HT-29 (cell line): ENCODE data around the gene GLDN. TPM values are rescaled to one million over a fixed set of nuclear protein-coding genes. Genes with fewer than 3 reads are reported as not detected.
A peak's percentile ranks its signal among the peaks of the same experiment; 100 is the strongest.
"Not testable (repeated sequence)": the region's sequence is repeated elsewhere in the genome, so short reads cannot be mapped to it uniquely, and the experiment has no call there.

Experiments used
- DNase-seq: peaks from one replicate; pipeline ENCODE4 v3.0.0-alpha.2; 2015; ENCODE audit warnings: low spot score
- total RNA-seq: library from RNA; depleted of rRNA; stranded (reverse); fragments of >200 nt; shearing (Covaris generic); gene quantifications from 2 replicates; pipeline ENCODE4 v1.2.3, GENCODE V29; 2014

GLDN gene
- total RNA-seq, 1 experiment from 2014 or later: 0.97 TPM

- no peak for DNase-seq
Measured at GRCh38 chr15:51386960-51387698, 45.7 kb downstream of the GLDN start.

GRCh38 chr15:51387699-51388041 lies 46.2 kb downstream of the GLDN start:
- DNase-seq: no peak

GRCh38 chr15:51388726-51389125 lies 47.3 kb downstream of the GLDN start:
- DNase-seq: no peak

- no peak for DNase-seq
Measured at GRCh38 chr15:51390241-51390965, 48.9 kb downstream of the GLDN start.

GRCh38 chr15:51390966-51391422 lies 49.5 kb downstream of the GLDN start:
- DNase-seq: no peak

GRCh38 chr15:51396921-51397320 lies 55.5 kb downstream of the GLDN start:
- no peak for DNase-seq

- DNase-seq: no peak
Measured at GRCh38 chr15:51398626-51399025, 57.2 kb downstream of the GLDN start.

GRCh38 chr15:51401051-51401780 lies 59.8 kb downstream of the GLDN start:
- no peak for DNase-seq

GRCh38 chr15:51401872-51402517 lies 60.5 kb downstream of the GLDN start:
- peak; percentile 65 for DNase-seq

GRCh38 chr15:51403072-51403878 lies 61.8 kb downstream of the GLDN start:
- DNase-seq: peak; percentile 61

- no peak for DNase-seq
Measured at GRCh38 chr15:51403946-51404695, 62.7 kb downstream of the GLDN start.

GRCh38 chr15:51405693-51406523 lies 64.5 kb downstream of the GLDN start:
- DNase-seq: no peak

GRCh38 chr15:51414256-51414860 lies 72.9 kb downstream of the GLDN start:
- DNase-seq: no peak

- no peak for DNase-seq
Measured at GRCh38 chr15:51416129-51416528, 74.7 kb downstream of the GLDN start.

GRCh38 chr15:51423040-51423439 lies 81.6 kb downstream of the GLDN start:
- DNase-seq: not testable (repeated sequence)

- no peak for DNase-seq
Measured at GRCh38 chr15:51424780-51425179, 83.3 kb downstream of the GLDN start.

- DNase-seq: no peak
Measured at GRCh38 chr15:51425517-51426040, 84.1 kb downstream of the GLDN start.

GRCh38 chr15:51438526-51438925 lies 97.1 kb downstream of the GLDN start:
- DNase-seq: no peak
